Muscle layer of colon (tissue), 2 donors: ENCODE data around the gene SUPT6H.

Experiments
- H3K27ac ChIP-seq: one replicate; pipeline ENCODE4 v1.7.0; 2013; ENCODE audit warnings: low read depth, mild to moderate bottlenecking, low read length, moderate library complexity
- H3K27me3 ChIP-seq, 2 donors: one replicate each; pipeline ENCODE4 v1.7.0; 2013; ENCODE audit warnings: low read length in 2 of 2, mild to moderate bottlenecking in 2 of 2; ENCODE audit not compliant: insufficient read depth in 2 of 2, control insufficient read depth in 1 of 2
- H3K36me3 ChIP-seq: one replicate; pipeline ENCODE4 v1.7.0; 2013; ENCODE audit warnings: mild to moderate bottlenecking, low read length; ENCODE audit not compliant: insufficient read depth
- H3K4me1 ChIP-seq: one replicate; pipeline ENCODE4 v1.7.0; 2013; ENCODE audit warnings: mild to moderate bottlenecking, low read length; ENCODE audit not compliant: insufficient read depth
- H3K4me3 ChIP-seq, 2 donors: one replicate each; pipeline ENCODE4 v1.7.0; 2013; ENCODE audit warnings: low read length in 2 of 2, low read depth in 1 of 2, mild to moderate bottlenecking in 1 of 2, moderate library complexity in 1 of 2
- H3K9ac ChIP-seq: one replicate; pipeline ENCODE4 v1.7.0; 2013; ENCODE audit warnings: low read length
- H3K9me3 ChIP-seq: one replicate; pipeline ENCODE4 v1.7.0; 2013; ENCODE audit warnings: mild to moderate bottlenecking, low read length
- donor health status: abdominal sarcoma.
- donor health status: Adenocarcinoma of cecum.

The SUPT6H gene

DNA sequence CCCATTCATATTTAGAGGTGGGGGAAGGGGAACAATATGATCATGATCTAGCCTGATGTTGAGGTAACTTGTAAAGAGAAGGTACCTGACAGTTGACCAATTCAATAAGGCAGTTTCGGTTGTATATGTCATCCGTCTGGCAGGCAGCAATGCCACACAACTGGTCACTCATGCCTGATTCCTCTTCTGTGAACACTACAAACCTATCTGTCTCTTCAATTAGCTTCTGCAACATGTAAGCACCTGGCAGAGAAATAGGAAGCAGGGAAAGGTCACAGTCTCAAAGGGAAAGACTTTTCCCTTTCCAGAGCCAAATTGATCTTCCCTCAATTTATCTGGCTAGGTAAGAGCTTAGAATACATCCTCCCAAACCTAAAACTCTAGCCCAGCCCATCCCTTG lies 37.9 kb upstream of the SUPT6H start:
- Histone ChIP-seq H3K4me3 (no peak overlapping the region), H3K27ac (no peak overlapping the region), H3K36me3 (peaks cover 65% of the 10 kb centered on the region), H3K4me1 (no peaks in the 10 kb centered on the region), H3K9me3 (no peaks in the 10 kb centered on the region), H3K27me3 (no peaks in the 10 kb centered on the region), H3K9ac (no peak overlapping the region)

DNA sequence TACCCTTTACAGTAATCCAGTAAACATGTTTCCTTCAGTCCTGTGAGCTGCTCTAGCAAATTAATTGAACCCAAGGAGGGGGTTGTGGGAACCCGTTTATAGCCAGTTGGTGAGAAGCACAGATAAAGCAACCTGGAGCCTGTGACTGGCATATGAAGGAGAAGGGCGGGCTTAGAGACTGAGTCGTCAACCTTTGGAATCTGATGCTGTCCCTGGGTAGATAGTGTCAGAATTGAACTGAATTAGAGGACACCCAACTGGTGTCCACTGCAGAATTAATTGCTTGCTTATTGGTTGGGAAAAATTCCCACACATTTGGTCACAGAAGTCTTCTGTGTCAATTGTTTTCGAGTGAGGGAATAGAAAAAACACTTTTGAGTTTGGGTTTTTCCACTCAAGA lies 35.2 kb upstream of the SUPT6H start:
- Histone ChIP-seq H3K9ac (no peak overlapping the region), H3K36me3 (peaks cover 52% of the 10 kb centered on the region)

GRCh38 chr17:28634206-28634865 lies 27.7 kb upstream of the SUPT6H start:
- no peak overlapping the region for H3K4me3 ChIP-seq

More for the DNA sequence above, 35.2 kb upstream of the SUPT6H start:
- H3K27ac ChIP-seq: no peak overlapping the region
- H3K4me1 ChIP-seq: peaks cover 6% of the 10 kb centered on the region
- no peak overlapping the region for H3K4me3 ChIP-seq
- H3K27me3 ChIP-seq: no peaks in the 10 kb centered on the region
- H3K9me3 ChIP-seq: no peaks in the 10 kb centered on the region

DNA sequence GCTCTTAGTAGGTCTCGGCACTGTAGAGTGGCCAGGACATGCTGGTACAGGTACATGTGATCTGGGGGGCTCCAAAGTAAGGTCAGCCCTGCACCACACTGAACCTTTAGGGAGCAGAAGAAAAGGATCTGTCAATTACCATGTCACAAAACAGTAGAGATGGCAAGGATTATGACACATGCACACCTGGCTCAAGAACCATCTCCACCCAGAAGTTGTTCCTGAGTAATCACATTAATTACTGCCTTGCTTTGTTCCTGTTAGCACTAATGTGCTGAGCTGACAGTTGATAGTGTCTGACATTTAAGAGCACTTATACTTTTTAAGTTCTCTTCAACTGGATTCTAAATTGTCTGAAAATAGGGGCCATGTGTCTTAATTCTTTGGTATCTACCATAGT lies 26.5 kb upstream of the SUPT6H start:
- peaks cover 6% of the 10 kb centered on the region for H3K4me1 ChIP-seq
- H3K9me3 ChIP-seq: no peaks in the 10 kb centered on the region
- no peak overlapping the region for H3K4me3 ChIP-seq
- H3K9ac ChIP-seq: no peak overlapping the region
- no peaks in the 10 kb centered on the region for H3K27me3 ChIP-seq
- peaks cover 97% of the 10 kb centered on the region for H3K36me3 ChIP-seq
- H3K27ac ChIP-seq: no peak overlapping the region

More at GRCh38 chr17:28634206-28634865, 27.7 kb upstream of the SUPT6H start:
- no peak overlapping the region for H3K27ac ChIP-seq
- H3K36me3 ChIP-seq: peaks cover 89% of the 10 kb centered on the region
- H3K9me3 ChIP-seq: no peaks in the 10 kb centered on the region
- no peak overlapping the region for H3K9ac ChIP-seq
- H3K4me1 ChIP-seq: peaks cover 6% of the 10 kb centered on the region
- H3K27me3 ChIP-seq: no peaks in the 10 kb centered on the region

DNA sequence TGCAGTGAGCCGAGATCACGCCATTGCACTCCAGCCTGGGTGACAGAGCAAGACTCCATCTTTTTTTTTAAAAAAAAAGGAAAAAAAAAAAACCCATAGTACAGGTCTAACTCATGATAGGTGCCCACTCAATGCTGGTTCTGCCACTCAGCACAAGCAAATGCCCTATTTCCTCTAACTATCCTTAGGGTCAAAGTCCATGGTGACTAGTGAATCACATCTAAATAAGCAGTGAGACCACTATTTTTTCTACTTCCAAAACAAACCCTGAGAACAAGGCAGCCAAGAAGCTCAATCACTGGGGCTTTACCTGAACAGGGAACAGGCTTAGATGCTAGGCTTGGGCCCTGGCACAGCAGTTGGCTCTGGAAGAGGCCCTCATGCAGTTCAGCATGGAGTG lies 20.4 kb upstream of the SUPT6H start:
- Histone ChIP-seq H3K9ac (no peak overlapping the region), H3K27me3 (no peaks in the 10 kb centered on the region), H3K4me3 (no peak overlapping the region), H3K36me3 (peaks cover 58% of the 10 kb centered on the region), H3K9me3 (no peaks in the 10 kb centered on the region), H3K27ac (no peak overlapping the region), H3K4me1 (peaks cover 30% of the 10 kb centered on the region)

DNA sequence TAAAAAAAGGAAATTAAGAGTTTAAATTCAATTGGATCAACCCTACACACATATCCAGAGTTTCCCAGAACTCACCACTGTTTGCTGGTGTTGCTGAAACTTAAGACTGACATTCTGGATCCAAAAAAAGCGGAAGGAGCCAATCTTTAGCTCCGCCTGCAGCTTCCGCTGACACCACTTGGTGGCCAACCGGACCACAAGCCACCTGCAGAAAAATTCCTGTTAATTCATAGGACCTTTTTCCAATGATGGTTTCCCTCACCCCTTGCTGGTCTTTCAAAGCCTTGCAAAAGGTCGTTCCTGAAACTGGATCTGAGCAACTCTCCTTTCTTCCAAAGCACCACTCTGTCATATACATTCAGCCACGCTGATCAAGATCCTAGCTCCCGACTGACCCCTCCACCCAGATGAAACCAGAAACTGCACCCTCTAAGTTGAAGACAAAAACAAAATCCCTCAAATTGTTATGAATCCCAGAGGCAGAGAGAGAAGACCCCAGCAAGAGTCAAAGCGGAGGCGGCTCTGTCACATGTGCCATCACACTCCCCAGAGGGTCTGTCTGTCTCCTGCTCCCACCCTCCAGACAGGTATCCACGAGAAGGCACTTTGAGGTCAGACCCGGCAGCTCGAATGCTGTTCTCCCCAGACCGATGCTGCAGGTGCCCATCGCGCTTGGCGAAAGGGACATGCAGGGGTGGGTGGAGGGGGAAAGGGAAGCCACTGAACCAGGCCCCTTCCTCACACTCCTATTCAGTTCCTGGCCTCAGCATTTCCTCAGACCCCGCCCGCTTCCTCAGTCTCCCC lies 17.8 kb upstream of the SUPT6H start:
- Histone ChIP-seq H3K4me1 (peaks cover 35% of the 10 kb centered on the region), H3K9me3 (no peaks in the 10 kb centered on the region), H3K36me3 (peaks cover 40% of the 10 kb centered on the region), H3K9ac (peak overlapping the region; percentile 44), H3K27me3 (no peaks in the 10 kb centered on the region), H3K27ac (peak overlapping the region; percentile 96), H3K4me3 (peak overlapping the region; percentile 51 to 71)

GRCh38 chr17:28644787-28645575 lies 17.0 kb upstream of the SUPT6H start, which contains the start of gene BLTP2:
BLTP2 (minus strand) TSS chr17:28645158; CDS start chr17:28645056, 102 bp downstream.
- H3K9me3 ChIP-seq: no peaks in the 10 kb centered on the region
- H3K9ac ChIP-seq: peak within 1 kb of the TSS; percentile 87
- H3K4me1 ChIP-seq: peaks cover 35% of the 10 kb centered on the region
- peaks cover 32% of the 10 kb centered on the region for H3K36me3 ChIP-seq
- peak within 1 kb of the TSS; percentile 51 to 80 for H3K4me3 ChIP-seq
- H3K27ac ChIP-seq: peak within 1 kb of the TSS; percentile 96
- no peaks in the 10 kb centered on the region for H3K27me3 ChIP-seq

DNA sequence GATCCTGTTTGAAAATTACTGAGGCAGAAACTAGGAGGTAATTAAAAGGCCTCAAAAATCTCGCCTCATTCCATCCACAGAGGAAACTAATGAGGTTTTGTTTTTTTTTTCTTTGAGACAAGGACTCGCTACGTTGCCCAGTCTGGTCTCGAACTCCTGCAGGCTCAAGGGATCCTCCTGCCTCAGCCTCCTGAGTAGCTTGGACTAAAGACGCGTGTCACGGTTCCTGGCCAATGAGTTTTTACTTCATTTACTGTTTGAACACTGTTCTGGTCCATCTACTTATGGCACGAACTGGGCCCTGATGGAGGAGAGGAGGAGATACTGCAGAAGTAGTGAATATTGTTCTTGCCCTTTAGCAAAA lies 16.4 kb upstream of the SUPT6H start:
- H3K9ac ChIP-seq: peak overlapping the region; percentile 87
- H3K36me3 ChIP-seq: peaks cover 29% of the 10 kb centered on the region
- peak overlapping the region; percentile 96 for H3K27ac ChIP-seq
- peaks cover 35% of the 10 kb centered on the region for H3K4me1 ChIP-seq
- peak overlapping the region; percentile 51 to 80 for H3K4me3 ChIP-seq
- no peaks in the 10 kb centered on the region for H3K9me3 ChIP-seq
- no peaks in the 10 kb centered on the region for H3K27me3 ChIP-seq

- Histone ChIP-seq H3K36me3 (peaks cover 27% of the 10 kb centered on the region), H3K9ac (peak overlapping the region; percentile 5), H3K27me3 (no peaks in the 10 kb centered on the region), H3K27ac (peak overlapping the region; percentile 96), H3K9me3 (no peaks in the 10 kb centered on the region), H3K4me3 (peak overlapping the region in 1 of 2 donors; percentile 80), H3K4me1 (peaks cover 35% of the 10 kb centered on the region)
These were observed 15.8 kb upstream of the SUPT6H start for GRCh38 chr17:28646039-28646754.

GRCh38 chr17:28648698-28649097 lies 13.3 kb upstream of the SUPT6H start:
- H3K9ac ChIP-seq: no peak overlapping the region
- H3K27ac ChIP-seq: no peak overlapping the region
- H3K36me3 ChIP-seq: peaks cover 22% of the 10 kb centered on the region
- no peaks in the 10 kb centered on the region for H3K27me3 ChIP-seq
- peaks cover 23% of the 10 kb centered on the region for H3K4me1 ChIP-seq
- H3K4me3 ChIP-seq: no peak overlapping the region
- no peaks in the 10 kb centered on the region for H3K9me3 ChIP-seq

DNA sequence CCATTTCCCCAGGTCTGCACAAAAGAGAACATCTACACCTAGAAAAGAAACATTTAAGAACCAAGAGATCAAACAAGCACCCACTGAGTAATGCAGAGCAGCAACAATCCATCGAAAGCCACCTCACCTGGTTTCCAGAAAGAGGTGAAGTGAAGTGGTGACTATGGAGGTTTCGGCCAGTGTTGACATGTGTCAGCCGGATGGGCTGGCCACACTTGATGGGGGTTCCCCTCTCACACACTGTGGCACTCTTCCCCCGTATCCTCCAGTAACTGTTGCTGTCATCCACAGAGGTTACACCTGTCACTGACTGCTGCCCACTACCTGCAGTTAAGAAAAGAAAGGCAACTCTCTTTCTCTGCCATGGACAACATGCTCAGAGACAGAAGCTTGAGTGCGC lies 6.8 kb upstream of the SUPT6H start:
- Histone ChIP-seq H3K9ac (no peak overlapping the region), H3K36me3 (peaks cover 23% of the 10 kb centered on the region)

More for the DNA sequence above, 6.8 kb upstream of the SUPT6H start:
- Histone ChIP-seq H3K27me3 (no peaks in the 10 kb centered on the region), H3K9me3 (no peaks in the 10 kb centered on the region), H3K4me1 (no peaks in the 10 kb centered on the region), H3K27ac (no peak overlapping the region), H3K4me3 (no peak overlapping the region)
